HG02943 (cell line): Measurements from ENCODE around the gene CD27.
"Not testable (repeated sequence)": the region's sequence is repeated elsewhere in the genome, so short reads cannot be mapped to it uniquely, and the experiment has no call there.

Experiments
- ATAC-seq: cut with Tn5 transposase; IDR thresholded peaks from one replicate; pipeline ENCODE4 v1.9.1; 2021; ENCODE audit warnings: mild to moderate bottlenecking, low read depth, moderate library complexity; ENCODE audit not compliant: unreplicated experiment

CD27 gene

DNA sequence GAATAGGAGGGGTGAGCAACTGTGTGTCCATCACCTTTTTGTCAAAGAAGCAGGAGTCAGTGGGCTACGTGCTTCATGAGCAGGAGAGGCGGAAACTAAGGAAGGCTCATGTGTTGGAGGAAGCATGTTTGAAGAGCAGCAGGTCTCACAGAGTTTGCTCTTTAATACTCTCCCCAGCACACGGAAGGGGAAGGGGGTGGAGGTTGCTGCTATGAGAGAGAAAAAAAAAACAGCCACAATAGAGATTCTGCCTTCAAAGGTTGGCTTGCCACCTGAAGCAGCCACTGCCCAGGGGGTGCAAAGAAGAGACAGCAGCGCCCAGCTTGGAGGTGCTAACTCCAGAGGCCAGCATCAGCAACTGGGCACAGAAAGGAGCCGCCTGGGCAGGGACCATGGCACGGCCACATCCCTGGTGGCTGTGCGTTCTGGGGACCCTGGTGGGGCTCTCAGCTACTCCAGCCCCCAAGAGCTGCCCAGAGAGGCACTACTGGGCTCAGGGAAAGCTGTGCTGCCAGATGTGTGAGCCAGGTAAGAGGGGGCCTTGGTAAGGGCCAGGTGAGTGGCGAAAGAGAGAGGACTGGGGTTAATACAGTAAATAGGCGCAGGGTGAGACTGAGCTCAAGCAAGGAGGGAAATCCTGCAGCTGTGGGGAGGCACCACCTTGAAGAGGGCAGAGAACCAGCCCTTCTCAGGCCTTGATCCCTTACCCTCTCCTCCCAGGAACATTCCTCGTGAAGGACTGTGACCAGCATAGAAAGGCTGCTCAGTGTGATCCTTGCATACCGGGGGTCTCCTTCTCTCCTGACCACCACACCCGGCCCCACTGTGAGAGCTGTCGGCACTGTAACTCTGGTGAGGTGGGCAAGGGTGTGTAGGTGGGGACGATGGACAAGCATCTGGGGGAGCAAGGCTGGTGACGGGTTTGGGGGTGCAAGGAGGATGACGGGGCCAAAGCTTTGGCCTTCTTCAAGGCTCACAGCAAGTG, at the start of gene CD27:
CD27 (plus strand) TSS at position 252 of the 985 bp plus-strand sequence; CDS start at position 393, 141 bp downstream.
- no peak for ATAC-seq

DNA sequence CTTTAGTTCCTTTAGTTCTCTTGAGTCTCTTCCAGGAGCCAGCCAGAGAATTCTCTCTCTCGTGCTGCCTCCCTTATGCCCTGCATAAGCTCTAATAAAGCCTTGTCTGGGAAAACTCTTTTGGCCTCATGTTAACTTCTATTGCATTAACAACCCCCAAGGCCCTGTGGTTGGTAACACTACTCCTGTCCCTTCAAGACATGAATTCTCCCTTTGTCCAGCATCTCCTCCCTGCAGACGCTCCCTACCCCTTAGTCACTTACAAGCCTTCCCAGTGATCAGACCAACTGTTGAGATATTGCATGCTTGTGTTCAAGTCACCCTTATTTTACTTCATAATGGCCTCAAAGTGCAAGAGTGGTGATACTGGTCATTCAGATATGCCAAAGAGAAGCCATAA, 48.7 kb upstream of the CD27 start:
- no peak for ATAC-seq

DNA sequence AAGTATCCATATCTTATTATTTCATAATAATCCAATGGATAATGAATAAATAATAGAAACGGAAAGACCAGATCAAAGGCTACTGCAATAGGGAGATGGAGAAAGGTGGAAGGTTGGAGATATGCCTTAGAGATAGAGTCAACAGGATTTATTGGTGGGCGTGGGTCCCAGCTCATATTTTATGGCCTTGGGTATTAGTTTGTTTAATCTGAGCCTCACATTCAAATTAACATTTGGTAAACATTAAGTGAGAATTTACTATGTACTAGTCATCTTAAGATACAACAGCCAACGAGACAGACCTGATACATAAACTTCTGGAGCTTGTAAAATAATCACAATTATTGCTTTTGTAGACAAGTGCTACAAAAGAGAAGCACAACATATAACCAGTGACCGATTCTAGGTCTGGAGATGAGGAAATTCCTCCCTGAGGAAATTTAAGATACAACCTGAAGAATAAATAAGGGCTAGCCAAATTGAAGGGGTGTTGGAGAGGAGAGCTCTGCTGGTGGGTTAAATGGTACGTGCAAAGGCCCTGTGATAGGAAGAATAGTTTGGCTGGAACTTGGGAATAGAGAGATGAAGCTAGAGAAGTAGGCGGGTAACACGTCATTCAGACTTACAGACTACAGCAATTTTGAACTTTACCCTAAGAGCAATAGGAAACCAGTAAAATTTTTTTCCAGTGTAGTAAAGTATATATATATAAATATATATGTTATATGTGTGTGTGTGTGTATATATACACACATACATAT, 44.7 kb upstream of the CD27 start:
- ATAC-seq = no peak

GRCh38 chr12:6404390-6404789, 40.4 kb upstream of the CD27 start:
- ATAC-seq = no peak

- no peak for ATAC-seq
These were observed 38.8 kb upstream of the CD27 start for GRCh38 chr12:6405963-6406362.

GRCh38 chr12:6407236-6407954, 37.4 kb upstream of the CD27 start:
- ATAC-seq = no peak

DNA sequence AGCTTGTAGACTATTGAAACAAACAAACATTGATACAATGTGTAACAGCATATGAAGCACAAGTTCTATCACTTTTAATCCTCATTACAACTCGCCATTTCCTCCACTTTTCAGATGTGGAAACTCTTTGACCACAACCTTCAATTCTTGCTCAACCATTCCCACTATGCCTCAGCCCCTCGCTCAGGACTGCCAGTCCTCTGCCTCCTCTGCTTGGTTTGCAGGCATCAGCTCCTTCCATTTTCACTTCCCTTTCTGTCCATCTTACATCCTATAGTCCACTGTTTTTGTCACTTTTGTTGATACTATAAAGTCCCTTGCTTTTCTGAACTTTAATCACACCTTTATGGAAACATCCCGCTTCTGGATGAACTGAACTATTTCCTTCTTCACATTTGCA, 28.2 kb upstream of the CD27 start:
- no peak for ATAC-seq

- no peak for ATAC-seq
These were observed 26.0 kb upstream of the CD27 start for GRCh38 chr12:6418796-6419195.

DNA sequence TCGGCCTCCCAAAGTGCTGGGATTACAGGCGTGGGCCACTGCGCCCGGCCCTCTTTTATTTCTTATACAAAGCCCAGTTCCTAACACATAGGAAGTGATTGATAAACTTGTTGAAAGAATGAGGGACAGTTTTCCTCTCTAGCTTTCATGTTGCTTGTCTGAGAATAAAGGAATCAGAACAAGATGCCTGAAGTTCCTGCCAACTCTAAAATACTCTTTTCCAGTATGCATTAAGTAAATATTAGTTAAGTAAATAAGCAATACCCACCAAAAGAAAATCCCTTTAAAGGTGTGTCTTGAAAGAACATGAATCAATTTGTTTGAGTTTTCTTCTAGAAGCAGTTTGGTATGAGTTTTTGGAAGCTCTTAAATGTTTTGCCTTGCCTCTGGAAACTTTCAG, 24.4 kb upstream of the CD27 start:
- ATAC-seq = no peak

DNA sequence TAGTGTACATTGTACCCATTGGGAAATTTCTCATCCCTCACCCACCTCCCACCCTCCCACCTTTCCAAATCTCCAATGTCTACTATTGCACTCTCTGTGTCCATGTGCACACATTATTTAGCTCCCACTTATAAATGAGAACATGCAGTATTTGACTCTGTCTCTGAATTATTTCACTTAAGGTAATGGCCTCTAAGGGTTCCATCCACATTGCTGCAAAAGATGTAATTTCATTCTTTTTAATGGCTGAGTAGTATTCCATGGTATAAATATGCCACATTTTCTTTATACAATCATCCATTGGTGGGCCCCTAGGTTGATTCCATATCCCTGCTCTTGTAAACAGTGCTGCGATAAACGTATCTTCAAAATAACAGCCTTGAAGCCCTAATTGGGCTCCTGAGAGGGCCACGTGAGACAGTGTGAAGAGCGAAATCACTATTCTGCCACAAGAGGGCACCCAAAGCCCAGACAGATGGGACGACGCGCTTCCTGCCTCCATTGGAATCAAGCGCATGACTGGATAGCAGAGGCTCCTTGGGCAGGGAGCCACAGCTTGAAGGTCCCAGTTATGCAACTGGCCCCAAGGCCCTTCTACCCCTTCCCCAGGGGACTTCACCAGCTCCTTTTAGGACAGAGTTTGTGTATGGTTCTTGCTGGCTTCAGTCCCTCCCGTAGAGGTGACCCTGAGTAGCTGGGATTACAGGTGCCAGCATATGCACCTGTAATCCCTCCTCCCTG, 21.3 kb upstream of the CD27 start:
- no peak for ATAC-seq

DNA sequence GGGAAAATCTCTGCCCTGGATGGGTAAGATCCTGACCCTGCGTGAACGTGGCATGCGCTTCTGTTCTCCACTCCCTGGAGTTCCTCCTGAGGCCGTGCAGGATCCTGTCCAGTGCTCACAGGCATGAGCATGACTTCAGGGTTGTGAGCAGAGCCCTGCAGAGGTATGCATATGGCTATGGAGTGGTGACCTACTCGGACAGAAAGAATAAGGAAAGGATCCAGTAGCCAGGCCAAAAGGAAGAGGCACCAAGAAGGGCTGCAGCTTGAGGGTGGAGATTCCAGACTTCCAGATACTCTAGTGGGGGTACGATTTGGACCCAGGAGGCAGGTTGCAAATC, 20.8 kb upstream of the CD27 start:
- ATAC-seq = no peak

DNA sequence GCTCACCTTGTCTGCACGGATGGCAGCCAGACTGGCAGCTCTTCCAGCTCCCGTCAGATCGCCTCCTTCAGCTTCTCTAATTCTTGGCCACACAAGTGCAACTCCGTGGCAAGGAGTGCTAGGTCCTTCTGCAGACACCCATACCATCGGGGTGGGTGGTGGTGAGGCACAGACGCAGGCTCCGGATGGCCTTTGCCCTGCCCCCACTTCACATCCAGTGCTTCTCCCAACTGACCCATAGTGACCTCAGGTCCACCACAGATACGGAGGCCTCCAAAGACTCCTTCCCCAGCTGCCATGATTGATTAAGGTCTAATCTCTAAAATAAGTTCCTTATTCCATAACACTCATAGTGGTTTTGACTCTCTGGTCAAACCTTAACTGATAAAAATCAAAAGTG, 19.9 kb upstream of the CD27 start:
- ATAC-seq = no peak

DNA sequence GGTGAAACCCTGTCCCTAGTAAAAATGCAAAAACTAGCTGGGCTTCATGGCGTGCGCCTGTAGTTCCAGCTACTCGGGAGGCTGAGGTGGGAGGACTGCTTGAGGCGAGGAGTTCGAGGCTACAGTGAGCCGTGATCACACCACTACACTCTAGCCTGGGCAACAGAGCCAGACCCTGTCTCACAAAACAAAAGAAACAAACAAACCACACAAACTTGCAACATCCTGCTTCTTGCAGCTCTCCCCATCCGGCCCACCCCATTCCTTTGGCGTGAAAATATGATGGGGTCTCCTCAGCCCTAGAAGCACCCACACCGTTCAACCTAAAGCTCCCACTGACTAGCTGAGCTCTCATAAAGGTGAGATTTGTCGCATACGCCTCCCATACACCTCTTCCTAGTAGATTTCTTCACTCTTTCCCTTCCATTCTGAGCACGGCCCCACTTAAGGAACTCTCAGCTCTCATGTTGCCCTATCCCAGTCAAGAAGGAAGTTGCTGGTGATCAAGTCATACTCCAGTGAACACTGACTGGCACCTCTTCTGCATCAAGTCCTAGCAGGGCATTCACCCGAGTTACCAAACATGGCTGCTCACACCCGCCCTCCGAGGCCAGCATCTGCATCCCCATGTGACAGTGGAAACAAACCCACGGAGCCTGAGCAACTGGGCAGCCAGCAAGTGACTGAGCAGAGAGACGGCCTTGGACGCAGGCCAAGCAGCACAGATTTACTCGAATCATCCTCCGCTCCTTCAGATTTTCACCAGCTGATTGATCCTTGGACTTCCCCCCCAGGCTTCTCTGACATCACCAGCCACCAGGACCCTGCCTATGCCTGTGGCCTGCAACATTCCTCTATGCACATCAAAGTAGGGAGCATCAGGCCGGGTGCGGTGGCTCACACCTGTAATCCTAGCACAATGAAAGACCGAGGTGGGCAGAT, 18.9 kb upstream of the CD27 start:
- ATAC-seq = no peak

DNA sequence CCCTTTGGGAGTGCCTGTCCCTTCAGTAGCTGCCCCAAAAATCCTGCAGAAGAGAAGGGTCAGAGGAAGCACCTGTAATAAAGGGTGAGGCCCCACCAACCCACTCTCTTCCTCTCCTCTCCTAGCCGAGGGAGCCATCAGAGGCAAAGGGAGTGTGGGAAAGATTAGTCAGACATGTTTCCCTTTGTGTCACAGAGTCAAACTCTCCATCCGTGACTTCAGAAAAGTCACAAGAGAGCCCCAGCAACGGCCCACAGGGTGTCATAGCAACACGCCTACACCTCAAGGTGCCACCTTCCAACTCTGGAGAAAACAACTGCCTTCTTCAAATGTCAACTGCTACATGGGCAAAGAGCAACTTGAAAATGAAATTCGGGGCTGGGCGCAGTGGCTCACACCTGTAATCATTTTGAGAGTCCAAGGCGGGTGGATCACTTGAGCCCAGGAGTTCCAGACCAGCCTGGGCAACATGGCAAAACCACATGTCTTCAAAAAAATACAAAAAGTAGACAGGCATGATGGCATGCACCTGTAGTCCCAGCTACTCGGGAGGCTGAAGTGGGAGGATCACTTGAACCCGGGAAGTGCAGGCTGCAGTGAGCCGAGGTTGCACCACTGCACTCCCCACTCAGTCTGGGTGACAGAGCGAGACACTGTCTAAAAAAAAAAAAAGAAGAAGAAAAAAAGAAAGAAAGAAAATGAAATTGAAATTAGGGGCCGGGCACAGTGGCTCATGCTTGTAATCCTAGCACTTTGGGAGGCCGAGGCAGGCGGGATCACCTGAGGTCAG, 17.7 kb upstream of the CD27 start:
- ATAC-seq = peak; percentile 53

GRCh38 chr12:6427796-6428195, 17.0 kb upstream of the CD27 start:
- ATAC-seq = not testable (repeated sequence)

DNA sequence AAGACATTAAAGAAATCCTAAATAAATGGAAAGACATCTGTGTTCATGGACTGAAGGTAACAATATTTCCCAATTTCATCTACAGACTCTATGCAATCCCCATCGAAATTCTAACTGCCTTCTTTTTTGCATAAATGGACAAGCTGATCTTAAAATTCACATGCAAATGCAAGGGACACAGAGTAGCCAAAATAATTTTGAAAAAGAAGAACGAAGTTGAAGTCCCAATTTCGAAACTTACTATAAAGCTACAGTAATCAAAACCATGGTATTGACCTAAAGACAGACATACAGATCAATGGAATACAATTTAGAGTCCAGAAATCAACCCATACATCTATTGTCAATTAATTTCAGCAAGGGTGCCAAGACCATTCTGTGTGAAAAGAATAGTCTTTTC, 16.4 kb upstream of the CD27 start:
- no peak for ATAC-seq

DNA sequence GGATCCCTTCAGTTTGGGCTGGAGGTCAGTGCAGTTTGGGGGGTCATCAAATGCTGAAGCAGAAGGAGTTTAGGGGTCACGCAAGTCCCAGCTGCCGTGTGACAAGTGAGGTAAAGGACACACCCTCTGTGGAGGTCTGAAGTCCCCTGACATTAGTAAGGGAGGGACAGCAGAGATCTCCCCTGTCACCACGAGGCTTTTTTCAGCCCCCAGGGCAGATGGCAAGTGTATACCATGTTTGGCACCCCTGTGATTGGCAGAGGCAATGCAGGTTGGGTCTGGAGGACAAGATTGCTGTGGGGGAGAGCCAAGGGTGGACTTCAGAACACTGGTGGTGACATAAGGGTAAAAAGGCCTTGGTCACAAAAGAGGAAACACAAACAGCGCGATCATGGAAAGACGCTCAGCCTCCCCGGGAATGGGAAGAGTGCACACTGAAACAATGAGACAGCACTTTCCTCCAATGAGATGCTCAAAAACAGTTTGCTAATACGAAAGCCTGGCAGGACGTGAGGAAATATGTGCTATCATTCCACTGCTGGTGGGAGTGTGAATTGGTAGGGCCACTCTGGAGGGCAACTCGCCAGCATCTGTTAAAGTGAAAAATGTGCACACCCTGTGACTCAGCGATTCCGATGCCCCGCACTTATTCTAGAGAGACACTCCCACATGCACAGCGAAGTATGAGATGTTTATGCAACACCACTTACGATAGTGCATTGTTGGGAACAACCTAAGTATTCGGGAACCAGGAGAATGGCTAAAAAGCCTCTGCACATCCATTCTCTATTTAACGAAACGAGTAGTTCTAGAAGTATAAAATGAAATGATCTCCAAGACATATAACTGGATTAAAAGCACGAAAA, 14.4 kb upstream of the CD27 start:
- no peak for ATAC-seq

GRCh38 chr12:6432991-6433390, 11.8 kb upstream of the CD27 start:
- ATAC-seq = no peak
